ENCODE measurements around the gene ARHGAP22.

DNA sequence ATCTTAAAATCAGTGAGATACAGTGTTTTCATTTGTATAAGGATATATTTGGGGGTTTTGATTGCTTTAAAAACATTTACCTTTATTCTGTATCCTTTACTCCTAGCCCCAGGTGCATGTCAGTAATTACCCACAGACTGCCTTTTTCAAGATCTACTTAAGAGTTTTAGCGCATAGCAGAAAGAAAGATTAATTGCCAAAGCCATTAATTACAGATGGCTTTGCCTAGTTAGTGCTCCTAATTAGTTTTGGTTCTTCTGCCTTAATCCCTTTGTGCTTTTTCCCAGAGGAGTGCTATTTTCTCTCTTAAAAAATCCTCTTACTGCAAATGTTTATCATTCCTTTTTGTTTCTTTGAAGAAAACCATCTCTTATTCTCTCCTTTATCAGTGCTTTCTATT is 175.6 kb downstream of the ARHGAP22 start:
- TF ChIP-seq EZH2 (IDR thresholded peaks at IDR 0.05; ENCODE audit: insufficient read depth, low read length) (no peak), CTCF (IDR thresholded peaks at IDR 0.05; ENCODE audit: insufficient read depth, low read depth, low read length) (no peak)

Data from astrocyte (in vitro differentiated cells and primary cell).